D341Med (cell line): ENCODE results near the gene TAS2R5.
"Not testable (repeated sequence)": the region's sequence is repeated elsewhere in the genome, so short reads cannot be mapped to it uniquely, and the experiment has no call there.

Experiments used
- DNase-seq: peaks from one replicate; pipeline ENCODE4 v3.0.0; 2012; ENCODE audit warnings: low spot score

Gene TAS2R5, protein sequence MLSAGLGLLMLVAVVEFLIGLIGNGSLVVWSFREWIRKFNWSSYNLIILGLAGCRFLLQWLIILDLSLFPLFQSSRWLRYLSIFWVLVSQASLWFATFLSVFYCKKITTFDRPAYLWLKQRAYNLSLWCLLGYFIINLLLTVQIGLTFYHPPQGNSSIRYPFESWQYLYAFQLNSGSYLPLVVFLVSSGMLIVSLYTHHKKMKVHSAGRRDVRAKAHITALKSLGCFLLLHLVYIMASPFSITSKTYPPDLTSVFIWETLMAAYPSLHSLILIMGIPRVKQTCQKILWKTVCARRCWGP

GRCh38 chr7:141789917-141790316, at the start of gene TAS2R5:
Gene TAS2R5, plus strand, starts transcription at chr7:141790217. Its CDS starts 145 bp downstream, at chr7:141790362.
- DNase-seq: no peak

- DNase-seq: no peak
Observed at GRCh38 chr7:141742229-141742628, 47.8 kb upstream of the TAS2R5 start.

- no peak for DNase-seq
Observed at GRCh38 chr7:141744131-141744530, 45.9 kb upstream of the TAS2R5 start.

DNA sequence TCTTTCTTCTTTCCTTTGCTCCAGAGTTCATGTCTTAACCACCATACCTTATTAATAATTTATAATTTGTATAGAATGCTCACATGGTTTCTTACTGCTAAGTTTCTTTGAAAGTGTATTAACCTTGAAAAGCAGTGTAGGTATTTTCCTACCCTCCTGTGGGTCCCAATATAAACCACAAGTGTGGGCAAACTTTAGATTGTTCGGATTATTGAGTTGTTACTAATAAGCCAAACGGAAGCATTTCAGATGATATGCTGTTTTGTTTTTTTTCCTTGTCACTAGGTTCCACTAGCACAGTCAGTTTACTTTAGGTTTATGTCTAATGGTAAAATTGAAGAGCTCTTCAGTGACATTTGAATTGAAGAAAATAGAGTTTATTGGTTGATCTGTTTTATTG, 41.6 kb upstream of the TAS2R5 start:
- DNase-seq: no peak

- not testable (repeated sequence) for DNase-seq
Observed at GRCh38 chr7:141751904-141752303, 38.1 kb upstream of the TAS2R5 start.

GRCh38 chr7:141752634-141753033, 37.4 kb upstream of the TAS2R5 start:
- peak; percentile 35 for DNase-seq

GRCh38 chr7:141754939-141755338, 35.1 kb upstream of the TAS2R5 start:
- DNase-seq: peak; percentile 72

DNA sequence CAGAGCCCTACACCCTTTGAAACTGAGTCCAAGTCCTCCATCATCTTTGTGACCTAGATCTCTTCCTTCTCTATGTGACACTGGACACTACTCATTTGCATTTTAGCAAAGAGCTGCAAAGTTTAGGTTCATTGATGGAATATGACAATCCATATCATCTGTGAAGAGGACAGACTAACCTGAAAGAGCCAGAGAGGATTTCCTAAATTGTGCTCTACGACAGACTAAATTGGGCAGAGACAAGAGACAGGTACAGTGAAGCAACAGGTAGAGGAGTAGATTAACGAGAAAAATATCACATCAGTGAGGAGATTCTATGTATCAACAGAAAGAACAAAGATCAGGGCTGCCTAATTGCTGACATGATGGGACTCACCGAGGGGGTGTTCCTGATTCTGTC, 26.2 kb upstream of the TAS2R5 start, which contains the start of gene TAS2R3:
Gene TAS2R3 (plus strand): TSS at position 301 of the 400 bp plus-strand sequence. CDS start 62 bp downstream, at position 363.
- DNase-seq: no peak

- DNase-seq: not testable (repeated sequence)
Observed at GRCh38 chr7:141770083-141770583, 19.9 kb upstream of the TAS2R5 start.

DNA sequence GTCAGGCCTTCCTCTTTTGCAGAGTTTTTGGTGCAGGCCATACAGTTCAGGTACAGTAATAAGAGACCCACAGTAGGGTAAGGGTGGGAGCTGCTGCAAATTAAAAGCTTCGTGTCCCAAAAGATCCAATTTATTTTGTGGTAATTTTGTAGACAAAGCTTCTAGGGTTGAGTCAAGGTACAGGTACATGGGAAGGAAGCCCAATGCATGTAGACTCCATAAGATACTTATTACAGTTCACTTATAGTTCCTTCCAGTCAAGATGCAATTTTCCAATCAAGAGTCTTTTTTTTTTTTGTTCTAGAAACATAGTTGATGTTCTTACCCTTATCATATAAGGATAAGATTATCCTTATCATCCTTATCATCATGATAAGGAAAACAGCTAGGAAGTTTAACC, 13.6 kb upstream of the TAS2R5 start, which contains the start of gene TAS2R4:
Gene TAS2R4 (plus strand): TSS at position 301 of the 400 bp plus-strand sequence. CDS start 1,815 bp downstream, outside the sequence.
- no peak for DNase-seq

- DNase-seq: peak; percentile 57
Observed at GRCh38 chr7:141785706-141786552, 4.1 kb upstream of the TAS2R5 start.

DNA sequence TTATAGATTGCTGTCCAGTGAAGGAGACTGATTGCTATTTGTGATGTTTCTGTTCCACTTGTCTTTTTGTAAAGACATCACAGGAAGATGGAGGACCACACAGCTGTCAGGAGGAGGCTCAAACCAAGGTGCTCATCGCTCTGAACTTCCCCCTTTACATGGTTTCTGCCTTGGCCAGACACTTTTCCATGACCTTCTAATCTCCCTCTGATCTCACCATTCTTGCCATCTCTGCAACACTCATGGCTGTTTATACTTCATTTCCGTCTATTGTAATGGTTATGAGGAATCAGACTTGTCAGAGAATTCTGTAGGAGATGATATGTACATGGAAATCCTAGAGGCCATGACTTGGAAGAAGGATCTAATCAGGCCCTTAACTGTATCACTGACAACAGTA, 1.7 kb upstream of the TAS2R5 start:
- DNase-seq: no peak

DNA sequence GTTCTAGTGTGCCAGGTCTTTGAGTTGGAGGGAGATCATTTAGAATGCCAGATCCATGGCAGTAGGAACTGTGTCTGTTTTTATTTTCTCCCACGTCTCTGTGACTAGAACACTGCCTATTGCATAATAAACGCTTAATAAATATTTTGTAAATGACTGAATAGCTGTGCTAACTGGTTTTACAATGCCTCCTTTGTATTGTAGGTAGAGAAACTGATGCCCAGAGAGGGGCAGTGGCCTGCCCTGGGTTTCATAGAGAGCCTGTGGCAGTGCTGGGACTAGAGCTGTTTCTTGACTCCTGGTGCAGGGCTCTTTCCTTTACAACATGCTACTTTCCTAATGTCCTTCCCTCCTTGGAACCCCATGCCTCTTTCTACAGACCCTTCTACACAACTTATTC, 2.5 kb downstream of the TAS2R5 start:
- no peak for DNase-seq

- no peak for DNase-seq
Observed at GRCh38 chr7:141820067-141820466, 30.1 kb downstream of the TAS2R5 start.

GRCh38 chr7:141822432-141822831, 32.4 kb downstream of the TAS2R5 start:
- not testable (repeated sequence) for DNase-seq

DNA sequence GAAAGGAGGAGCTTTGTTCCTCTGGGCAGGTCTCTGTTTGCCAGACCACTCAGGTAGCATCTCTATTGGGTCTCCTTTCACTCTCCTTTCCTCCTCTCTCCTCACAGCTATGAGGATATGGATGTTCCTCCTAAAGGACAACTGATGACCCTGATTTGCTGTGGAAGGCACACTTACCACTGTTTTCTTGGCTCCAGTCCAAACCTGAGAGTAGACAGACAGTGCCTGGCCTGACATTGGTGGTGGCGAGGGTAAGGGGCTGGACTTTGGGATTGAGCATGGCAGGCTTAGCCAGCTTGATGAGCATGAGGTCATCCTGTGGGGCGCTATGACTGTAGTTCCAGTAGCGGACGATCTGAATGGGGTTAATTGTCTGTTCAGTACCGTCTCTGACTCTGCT, 47.7 kb downstream of the TAS2R5 start:
- no peak for DNase-seq

DNA sequence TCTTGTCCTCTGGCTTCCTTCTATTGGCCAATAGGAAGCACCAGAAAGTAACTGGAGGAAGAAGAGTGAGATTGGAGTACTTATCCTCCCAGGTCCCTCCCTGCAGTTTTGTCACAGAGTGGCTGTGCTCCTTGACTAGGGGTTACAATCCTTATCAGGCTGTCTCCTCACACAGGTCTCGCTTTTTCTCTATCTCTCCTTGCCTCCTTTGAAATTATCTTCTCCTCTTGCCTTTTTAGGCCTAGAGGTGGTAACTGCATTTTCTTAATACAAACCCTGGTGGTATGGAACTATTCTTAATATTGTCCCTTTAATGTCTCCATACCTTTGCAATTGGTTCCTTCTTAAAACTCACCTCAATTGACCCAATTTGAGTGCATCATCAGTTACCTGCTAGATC, 48.6 kb downstream of the TAS2R5 start:
- DNase-seq: no peak

DNA sequence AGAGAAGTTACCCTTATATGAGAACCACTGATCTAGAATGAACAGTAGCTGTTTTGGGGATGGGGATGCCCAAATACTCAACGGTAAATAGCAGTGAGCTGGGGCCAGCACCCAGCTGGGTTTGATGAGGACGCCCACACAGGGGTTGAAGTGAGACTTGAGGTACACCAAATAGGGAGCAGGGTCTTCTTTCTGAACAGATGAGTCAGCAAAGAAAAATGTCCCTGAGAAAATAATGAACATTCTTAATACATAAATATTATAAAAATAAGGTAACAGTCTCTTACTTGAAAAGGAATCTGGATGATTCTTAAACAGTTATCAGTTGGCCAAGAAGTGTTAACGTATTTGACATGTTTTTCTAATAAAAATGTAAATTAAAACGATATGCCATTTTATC, 49.2 kb downstream of the TAS2R5 start:
- DNase-seq: no peak

- DNase-seq: no peak
Observed at GRCh38 chr7:141840708-141841107, 50.7 kb downstream of the TAS2R5 start.
